ENCODE results near the gene OR4A47. TPM values are rescaled to one million over a fixed set of nuclear protein-coding genes. Genes with fewer than 3 reads are reported as not detected.
"Not testable (repeated sequence)": the region's sequence is repeated elsewhere in the genome, so short reads cannot be mapped to it uniquely, and the experiment has no call there.

Gene OR4A47, protein sequence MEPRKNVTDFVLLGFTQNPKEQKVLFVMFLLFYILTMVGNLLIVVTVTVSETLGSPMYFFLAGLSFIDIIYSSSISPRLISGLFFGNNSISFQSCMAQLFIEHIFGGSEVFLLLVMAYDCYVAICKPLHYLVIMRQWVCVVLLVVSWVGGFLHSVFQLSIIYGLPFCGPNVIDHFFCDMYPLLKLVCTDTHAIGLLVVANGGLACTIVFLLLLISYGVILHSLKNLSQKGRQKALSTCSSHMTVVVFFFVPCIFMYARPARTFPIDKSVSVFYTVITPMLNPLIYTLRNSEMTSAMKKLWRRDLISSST
- total RNA-seq: not detected in 2 replicates
- long read RNA-seq: 0 reads

DNA sequence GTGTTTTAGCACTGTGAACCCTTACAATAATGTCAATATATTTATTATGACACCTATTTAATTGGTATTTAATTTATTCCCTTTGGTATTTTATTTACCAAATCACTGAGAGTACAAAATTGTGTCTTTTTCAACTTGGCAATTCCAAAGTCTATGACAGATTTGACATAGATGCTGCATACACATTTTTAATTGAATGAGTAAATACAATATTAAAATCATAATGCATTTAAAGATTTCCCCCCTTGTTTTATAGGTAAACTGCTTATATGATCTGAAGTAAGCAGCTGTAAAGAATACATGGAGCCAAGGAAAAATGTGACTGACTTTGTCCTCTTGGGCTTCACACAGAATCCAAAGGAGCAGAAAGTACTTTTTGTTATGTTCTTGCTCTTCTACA lies at the start of gene OR4A47:
TSS of gene OR4A47 (plus strand) at position 301 of the 400 bp plus-strand sequence. CDS start at position 301, 0 bp downstream.
- peaks cover 31% of the 10 kb centered on the region for H3K9me3 Mint-ChIP-seq
- not testable (repeated sequence) for H3K27ac Mint-ChIP-seq (ENCODE audit: unreplicated experiment); H3K27me3 Mint-ChIP-seq (ENCODE audit: low read depth); DNase-seq (ENCODE audit: low read depth, low spot score); H3K4me3 Mint-ChIP-seq; H3K4me1 Mint-ChIP-seq; H3K36me3 Mint-ChIP-seq (ENCODE audit: low read depth)

DNA sequence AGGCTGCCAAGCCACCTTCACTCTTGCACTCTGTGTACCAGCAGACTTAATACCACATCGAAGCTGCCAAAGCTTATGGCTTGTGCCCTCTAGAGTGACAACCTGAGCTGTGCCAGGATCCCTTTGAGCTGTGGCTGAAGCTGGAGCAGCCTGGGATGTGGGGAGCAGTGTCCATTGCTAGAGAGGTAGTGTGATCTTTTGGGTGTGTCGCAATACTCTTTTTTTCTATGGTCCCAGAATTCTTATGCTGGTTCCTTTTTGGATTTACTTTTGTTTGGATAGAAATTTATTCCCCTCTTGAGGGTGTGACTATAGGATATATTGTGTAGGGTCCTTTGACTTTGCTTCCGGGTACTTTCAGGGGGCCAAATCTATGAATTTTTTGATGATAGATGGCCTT lies 32.7 kb upstream of the OR4A47 start:
- not testable (repeated sequence) for H3K36me3 Mint-ChIP-seq (ENCODE audit: low read depth); H3K27me3 Mint-ChIP-seq (ENCODE audit: low read depth); DNase-seq (ENCODE audit: low read depth, low spot score); H3K27ac Mint-ChIP-seq (ENCODE audit: unreplicated experiment); H3K4me1 Mint-ChIP-seq; H3K4me3 Mint-ChIP-seq
- H3K9me3 Mint-ChIP-seq: peaks cover 16% of the 10 kb centered on the region

DNA sequence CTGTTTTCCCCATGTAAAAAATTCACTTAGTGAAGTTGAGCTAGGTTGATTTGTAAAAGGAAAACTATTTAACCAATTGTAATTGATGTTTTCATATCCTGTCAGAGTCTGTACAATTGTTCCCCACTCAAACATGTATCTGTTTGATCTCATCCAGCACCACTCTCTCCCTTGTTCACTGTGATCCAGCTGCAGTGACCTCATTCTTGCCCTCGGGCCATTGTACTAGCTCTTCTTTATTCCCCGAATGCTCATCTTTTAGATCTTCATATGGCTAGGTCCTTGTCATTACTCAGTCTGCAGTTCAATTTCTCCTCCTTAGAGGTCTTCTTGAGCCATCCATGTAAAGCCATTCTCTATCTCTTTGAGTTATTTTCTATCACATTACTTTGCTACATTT lies 14.6 kb upstream of the OR4A47 start:
- H3K9me3 Mint-ChIP-seq: peaks cover 24% of the 10 kb centered on the region

DNA sequence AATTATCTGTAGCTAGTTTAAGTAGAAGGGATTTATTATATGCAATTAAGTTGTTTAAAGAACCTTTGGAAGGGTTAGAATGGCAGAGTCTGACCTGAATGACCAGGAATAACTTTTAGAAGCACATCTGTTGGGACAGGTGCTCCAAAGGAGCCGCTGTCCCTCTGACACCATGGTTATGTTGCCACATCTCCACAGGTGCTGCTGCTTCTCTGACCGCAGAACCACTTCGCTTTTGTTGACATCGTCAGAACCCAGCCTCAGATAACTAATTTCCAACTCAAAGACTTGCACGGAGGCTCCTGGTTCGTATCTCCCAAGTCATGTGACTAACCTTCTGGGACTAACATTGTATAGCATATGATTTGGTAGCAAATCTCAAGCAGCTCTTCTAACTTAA lies 13.9 kb upstream of the OR4A47 start:
- not testable (repeated sequence) for H3K27ac Mint-ChIP-seq (ENCODE audit: unreplicated experiment); H3K4me1 Mint-ChIP-seq; H3K4me3 Mint-ChIP-seq; H3K36me3 Mint-ChIP-seq (ENCODE audit: low read depth); DNase-seq (ENCODE audit: low read depth, low spot score); H3K27me3 Mint-ChIP-seq (ENCODE audit: low read depth)
- H3K9me3 Mint-ChIP-seq: peaks cover 21% of the 10 kb centered on the region

More for the DNA sequence above, 14.6 kb upstream of the OR4A47 start:
- not testable (repeated sequence) for H3K27me3 Mint-ChIP-seq (ENCODE audit: low read depth); DNase-seq (ENCODE audit: low read depth, low spot score); H3K4me3 Mint-ChIP-seq; H3K4me1 Mint-ChIP-seq; H3K36me3 Mint-ChIP-seq (ENCODE audit: low read depth); H3K27ac Mint-ChIP-seq (ENCODE audit: unreplicated experiment)

DNA sequence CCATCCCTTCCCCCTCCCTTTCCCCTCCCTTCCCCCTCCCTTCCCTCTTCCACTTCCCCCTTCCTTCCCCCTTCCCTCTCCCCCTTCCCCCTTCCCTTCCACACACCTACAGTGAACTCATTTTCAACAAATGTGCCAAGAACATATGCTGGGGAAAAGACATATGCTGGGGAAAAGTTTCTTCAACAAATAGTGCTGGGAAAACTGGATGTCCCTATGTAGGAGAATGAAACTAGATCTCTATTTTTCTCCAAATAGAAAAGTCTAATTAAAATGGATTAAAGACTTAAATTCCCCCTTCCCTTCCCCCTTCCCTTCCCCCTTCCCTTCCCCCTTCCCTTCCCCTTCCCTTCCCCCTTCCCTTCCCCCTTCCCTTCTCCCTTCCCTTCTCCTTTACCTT lies 17.6 kb downstream of the OR4A47 start:
- not testable (repeated sequence) for H3K4me1 Mint-ChIP-seq; H3K27ac Mint-ChIP-seq (ENCODE audit: unreplicated experiment); DNase-seq (ENCODE audit: low read depth, low spot score); H3K27me3 Mint-ChIP-seq (ENCODE audit: low read depth); H3K36me3 Mint-ChIP-seq (ENCODE audit: low read depth); H3K4me3 Mint-ChIP-seq
- H3K9me3 Mint-ChIP-seq: peaks cover 23% of the 10 kb centered on the region

DNA sequence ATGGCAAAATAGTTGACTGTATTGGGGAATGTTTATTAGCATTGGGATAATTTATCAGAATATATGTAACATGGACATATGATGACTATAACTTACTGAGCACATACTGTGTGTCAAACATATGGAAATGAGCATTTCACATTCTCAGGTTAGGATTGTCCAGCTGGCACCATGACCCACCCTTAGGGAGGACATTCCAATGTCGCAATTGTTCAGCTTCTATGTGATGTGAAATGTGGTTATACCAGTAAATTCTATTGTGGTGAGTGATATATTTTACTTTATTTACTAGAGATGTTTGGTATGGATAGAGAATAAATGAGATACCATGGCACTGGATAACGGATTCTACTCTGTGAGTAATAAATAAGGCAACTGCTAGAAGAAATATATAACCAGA lies 50.4 kb downstream of the OR4A47 start:
- Mint-ChIP-seq H3K4me1 (no peaks in the 10 kb centered on the region), H3K36me3 (ENCODE audit: low read depth) (peaks cover 7% of the 10 kb centered on the region), H3K27ac (ENCODE audit: unreplicated experiment) (no peak overlapping the region), H3K4me3 (no peak overlapping the region), H3K9me3 (peaks cover 28% of the 10 kb centered on the region), H3K27me3 (ENCODE audit: low read depth) (no peaks in the 10 kb centered on the region)
- DNase-seq (ENCODE audit: low read depth, low spot score): no peak
- TF ChIP-seq, protein P1, sequence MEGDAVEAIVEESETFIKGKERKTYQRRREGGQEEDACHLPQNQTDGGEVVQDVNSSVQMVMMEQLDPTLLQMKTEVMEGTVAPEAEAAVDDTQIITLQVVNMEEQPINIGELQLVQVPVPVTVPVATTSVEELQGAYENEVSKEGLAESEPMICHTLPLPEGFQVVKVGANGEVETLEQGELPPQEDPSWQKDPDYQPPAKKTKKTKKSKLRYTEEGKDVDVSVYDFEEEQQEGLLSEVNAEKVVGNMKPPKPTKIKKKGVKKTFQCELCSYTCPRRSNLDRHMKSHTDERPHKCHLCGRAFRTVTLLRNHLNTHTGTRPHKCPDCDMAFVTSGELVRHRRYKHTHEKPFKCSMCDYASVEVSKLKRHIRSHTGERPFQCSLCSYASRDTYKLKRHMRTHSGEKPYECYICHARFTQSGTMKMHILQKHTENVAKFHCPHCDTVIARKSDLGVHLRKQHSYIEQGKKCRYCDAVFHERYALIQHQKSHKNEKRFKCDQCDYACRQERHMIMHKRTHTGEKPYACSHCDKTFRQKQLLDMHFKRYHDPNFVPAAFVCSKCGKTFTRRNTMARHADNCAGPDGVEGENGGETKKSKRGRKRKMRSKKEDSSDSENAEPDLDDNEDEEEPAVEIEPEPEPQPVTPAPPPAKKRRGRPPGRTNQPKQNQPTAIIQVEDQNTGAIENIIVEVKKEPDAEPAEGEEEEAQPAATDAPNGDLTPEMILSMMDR (conservative IDR thresholded peaks at IDR 0.05): no peak

Other genes with a start within 250 kb of the OR4A47 start
- gene OR4X2, start 243.7 kb upstream of the OR4A47 start, total RNA-seq: not detected in 2 replicates
- gene OR4X1, start 224.9 kb upstream of the OR4A47 start, total RNA-seq: not detected in 2 replicates
- gene OR4S1, start 182.6 kb upstream of the OR4A47 start, total RNA-seq: not detected in 2 replicates
- gene OR4C3, start 163.9 kb upstream of the OR4A47 start, total RNA-seq: not detected in 2 replicates
- gene OR4C5, start 122.3 kb upstream of the OR4A47 start, total RNA-seq: not detected in 2 replicates

Data from neural crest cell (in vitro differentiated cells).